NCI-H1105 (cell line): ENCODE results near the gene TSHZ3.
A peak's percentile ranks its signal among the peaks of the same experiment; 100 is the strongest.

Source experiments
- DNase-seq: peaks from one replicate; lab custom pipeline; 2025; lab: John Stamatoyannopoulos, UW

Gene TSHZ3, protein sequence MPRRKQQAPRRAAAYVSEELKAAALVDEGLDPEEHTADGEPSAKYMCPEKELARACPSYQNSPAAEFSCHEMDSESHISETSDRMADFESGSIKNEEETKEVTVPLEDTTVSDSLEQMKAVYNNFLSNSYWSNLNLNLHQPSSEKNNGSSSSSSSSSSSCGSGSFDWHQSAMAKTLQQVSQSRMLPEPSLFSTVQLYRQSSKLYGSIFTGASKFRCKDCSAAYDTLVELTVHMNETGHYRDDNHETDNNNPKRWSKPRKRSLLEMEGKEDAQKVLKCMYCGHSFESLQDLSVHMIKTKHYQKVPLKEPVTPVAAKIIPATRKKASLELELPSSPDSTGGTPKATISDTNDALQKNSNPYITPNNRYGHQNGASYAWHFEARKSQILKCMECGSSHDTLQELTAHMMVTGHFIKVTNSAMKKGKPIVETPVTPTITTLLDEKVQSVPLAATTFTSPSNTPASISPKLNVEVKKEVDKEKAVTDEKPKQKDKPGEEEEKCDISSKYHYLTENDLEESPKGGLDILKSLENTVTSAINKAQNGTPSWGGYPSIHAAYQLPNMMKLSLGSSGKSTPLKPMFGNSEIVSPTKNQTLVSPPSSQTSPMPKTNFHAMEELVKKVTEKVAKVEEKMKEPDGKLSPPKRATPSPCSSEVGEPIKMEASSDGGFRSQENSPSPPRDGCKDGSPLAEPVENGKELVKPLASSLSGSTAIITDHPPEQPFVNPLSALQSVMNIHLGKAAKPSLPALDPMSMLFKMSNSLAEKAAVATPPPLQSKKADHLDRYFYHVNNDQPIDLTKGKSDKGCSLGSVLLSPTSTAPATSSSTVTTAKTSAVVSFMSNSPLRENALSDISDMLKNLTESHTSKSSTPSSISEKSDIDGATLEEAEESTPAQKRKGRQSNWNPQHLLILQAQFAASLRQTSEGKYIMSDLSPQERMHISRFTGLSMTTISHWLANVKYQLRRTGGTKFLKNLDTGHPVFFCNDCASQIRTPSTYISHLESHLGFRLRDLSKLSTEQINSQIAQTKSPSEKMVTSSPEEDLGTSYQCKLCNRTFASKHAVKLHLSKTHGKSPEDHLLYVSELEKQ

DNA sequence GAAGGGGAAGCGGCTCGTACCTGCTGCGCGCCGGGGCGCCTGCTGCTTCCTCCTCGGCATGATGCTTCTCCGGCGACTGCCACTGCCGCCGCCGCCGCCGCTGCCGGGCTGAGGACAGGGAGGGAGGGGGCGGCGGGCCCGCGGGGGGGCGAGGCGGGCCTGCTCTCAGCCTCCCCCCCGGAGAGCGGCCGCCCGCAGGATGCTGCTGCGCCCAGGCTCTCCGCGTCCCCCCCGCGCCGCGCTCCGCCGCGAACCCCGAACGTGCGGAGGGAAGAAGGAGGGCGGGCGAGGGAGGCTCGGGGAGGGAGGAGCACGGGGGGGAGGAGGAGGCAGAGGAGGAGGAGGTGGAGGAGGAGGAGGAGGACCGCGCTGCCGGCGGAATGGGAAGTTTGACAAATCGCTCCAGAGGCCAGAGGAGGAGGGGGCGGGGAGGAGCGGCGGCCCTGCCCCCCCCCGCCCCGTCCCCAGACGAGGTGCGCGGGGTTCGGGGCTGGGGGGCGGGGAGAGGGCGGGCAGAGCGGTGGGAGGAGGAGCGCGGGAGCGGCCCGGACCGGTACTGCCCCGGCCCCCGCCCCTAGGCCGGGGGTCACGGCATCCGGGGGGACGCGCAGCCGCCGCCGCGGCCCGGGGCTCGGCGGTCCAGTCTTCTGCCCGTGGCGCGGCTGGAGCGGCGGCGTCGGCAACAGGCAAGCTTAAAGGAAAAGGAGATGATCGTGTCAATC is at the start of gene TSHZ3:
Gene TSHZ3 (minus strand): TSS at position 277 of the 722 bp plus-strand sequence. CDS start 217 bp downstream, at position 60.
- DNase-seq = peak; percentile 73

DNA sequence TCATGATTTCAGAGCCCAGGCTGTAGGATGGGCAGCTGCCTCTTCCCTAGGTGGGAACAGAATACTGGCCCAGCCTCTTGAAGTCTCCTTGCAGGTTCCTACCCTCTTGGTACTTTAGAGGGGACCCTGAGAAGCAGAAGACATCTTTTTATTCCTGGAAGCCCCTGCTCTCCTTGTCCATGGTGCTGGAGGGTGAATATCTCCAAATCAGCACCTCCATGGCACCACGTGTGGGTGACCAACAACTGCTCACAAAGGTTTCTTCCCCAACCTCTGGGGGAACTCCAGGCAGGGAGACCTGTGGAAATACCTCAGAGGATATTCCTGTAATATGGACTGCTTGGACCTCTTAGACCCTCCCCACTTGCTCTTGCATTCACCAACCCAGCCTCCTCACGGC is 48.1 kb upstream of the TSHZ3 start:
- DNase-seq = no peak

DNA sequence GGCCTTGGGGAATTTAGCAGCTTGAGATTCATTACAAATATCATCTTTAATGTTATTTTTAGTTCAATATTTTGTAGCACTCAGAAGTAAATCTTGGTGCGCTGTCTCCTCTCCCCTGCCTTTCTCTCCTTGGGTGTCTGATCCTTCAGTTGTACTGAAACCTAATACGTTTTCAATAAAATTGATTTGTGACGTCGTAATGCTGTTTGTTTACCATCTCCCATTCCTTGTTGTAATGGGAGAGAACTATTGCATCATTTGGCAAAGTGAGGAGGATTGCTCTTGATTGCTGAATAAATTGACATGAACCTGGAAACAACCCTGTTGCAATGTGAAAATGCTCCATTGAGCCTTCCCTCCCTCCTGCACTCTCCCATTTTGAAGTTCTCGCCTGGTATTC is 43.2 kb upstream of the TSHZ3 start:
- DNase-seq = no peak

DNA sequence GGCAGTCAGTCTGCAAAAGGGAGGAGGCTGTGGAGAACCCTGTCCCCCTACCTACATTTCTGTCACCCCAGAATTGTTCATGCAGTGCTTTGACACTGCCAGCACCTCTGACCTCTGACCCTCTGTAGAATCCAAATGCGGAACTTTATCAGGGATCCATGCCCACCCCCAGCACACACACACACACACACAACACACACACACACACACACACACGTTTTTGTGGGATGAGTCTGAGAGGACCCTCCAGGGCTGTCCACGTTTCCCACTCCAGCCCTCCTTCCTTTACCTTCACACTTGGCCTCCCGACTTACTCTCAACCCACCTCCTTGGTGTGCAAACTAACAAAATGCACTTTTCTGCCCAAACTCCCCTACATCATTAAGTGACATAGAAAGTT is 42.3 kb upstream of the TSHZ3 start:
- no peak for DNase-seq

DNA sequence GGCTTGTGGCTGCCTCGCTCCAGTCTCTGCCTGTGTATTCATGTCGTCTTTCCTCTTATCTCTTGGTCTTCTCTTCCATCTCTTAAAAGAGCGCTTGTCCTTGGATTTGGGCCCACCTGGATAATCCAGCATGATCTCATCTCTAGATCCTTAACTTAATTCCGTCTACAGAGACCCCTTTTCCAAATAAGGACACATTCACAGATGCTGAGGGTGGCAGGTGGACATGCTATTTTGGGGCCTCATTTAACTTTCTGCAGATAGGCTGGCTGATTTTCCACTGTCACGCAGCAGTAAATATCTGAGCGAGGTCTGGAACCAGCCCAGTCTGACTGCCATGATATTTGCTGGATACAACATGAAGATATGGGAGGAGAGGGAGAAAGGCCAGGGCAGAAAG is 41.5 kb upstream of the TSHZ3 start:
- no peak for DNase-seq

DNA sequence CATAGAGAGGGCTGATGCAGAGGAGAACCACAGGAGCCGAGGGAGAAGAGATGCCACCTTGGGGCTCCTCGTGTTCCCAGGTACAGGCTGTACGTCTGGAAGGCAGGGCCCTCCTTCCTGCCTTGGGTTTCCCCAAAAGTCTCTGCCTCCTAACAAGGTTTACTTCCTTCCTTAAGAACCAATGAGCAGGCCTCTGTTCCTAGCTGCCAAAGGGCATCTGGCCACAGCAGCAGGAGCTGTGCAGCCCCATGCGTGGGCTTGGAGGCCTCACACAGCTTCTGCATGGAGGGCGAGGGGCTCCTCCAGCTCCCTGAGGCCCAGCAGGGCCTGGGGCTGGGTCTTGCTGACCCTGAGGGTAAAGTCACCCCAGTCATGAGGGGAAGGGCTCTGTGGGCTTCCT is 40.6 kb upstream of the TSHZ3 start:
- no peak for DNase-seq

DNA sequence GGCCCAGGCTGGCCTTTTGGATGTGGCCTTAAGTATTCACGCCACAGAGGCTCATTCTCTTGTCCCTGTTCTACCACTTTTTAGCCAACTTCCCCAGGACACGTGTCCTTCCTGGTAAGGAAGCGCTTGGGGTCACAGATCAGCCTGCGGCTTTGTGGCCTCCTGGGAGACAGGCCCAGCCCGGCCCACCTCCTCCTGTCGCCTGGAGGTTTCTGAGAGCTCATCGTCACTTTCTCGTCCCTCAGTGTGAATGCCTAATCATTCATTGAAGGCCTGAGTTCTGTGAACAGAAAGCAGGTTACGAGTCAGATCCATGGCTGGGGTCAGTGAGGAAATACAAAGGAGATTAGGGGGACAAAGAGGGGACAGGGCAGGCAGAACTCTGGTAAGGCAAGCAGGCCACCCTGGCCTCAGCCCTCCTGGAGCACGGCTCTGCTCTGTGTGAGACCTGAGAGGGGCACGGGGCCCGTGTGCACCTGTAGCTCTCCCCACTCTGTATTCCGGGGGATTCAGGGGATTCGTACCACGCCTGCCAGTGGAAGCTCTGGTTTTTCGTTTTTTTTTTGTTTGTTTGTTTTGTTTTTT is 38.6 kb upstream of the TSHZ3 start:
- no peak for DNase-seq

DNA sequence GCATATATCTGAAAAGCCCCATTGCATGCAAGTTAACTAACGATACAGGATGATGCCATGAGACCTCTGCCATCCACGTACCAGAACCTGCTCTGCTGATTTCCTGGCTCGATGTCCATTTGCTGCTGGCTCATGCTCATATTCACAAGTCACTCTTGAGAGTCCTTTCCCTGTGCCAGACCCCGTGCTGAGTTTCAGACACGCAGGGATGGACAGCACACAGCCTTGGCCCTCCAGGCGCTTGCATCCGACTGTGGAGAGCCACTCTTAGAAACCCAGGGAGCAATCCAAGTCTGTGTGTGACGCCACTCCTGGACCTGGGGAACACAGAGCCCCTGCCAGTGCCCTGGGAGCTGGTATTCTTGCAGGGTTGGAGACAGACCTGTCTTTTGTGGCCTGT is 37.6 kb upstream of the TSHZ3 start:
- DNase-seq = no peak

DNA sequence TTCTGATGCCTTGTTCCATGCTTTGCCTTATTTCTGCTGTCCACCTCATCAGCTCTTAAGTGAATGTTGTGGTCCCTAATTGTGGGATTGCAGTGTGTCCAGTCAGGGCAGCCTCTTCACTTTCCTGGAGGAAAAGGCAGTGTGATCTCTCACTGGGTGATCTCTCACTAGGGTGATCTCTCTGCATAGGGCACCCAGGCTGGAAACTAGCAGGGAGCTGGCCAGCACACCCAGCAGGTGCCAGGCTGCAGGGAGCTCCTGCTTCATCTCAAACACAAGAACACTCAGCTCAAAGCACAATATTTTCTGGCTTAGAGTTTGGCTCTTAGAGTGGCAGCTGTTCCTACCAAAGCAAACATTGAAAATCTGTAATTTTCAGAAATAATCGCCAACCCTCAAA is 36.5 kb upstream of the TSHZ3 start:
- no peak for DNase-seq

DNA sequence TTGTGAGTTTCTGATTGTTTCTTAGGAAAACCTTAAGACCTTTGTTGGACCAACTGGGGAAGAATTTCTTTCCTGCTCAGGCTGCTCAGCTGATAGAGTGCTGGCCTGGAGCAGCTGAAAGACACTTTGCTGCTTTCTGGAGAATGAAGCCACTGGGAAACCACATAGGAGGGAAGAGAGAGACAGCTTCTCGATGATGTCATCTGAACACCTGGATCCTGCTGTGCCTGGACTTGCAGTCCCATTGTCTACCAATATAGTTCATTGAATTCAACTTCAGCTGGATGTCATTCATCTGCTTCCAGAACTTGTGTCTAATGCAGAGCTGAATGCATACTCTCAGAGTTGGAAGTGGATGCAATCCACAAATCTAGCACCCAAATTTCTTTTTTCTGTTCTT is 34.3 kb upstream of the TSHZ3 start:
- DNase-seq = no peak

DNA sequence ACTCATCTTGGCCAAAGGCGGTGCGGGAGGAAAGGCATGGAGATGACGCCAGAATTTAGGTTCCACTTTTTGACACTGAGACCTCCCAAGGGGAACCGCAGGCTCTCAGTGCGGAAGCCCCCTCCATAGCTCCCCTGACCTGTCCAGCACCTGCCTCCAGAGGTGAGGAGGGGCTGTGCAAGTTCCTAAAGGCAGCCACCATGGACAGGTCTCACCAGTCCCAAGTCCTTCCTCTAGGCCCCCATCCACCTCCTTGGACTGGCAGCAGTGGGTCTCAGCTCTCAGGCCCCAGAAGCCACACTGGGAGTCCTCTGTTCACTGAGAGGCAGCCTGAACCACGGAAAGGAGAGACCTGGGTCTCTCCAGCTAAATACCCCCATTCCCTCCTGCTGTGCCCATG is 31.6 kb upstream of the TSHZ3 start:
- no peak for DNase-seq

DNA sequence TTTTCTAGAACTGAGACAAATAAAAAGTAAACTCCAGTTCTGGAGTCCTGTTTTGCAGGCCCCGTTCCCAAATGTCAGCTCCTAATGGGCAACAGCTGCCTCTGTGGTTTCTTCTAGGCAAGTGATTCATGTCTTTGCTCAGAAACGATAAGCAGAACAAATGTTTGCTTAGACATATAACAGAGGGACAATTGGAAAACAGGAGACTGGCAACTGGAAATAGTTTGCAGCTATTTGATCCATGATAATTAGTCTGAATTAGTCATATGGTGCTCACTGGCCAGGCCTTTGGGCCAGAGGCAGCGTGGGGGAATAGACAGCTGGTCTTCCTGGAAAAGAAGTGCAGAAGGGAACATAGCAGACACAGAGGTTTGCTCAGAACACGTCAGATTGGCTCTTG is 29.2 kb upstream of the TSHZ3 start:
- DNase-seq = no peak

DNA sequence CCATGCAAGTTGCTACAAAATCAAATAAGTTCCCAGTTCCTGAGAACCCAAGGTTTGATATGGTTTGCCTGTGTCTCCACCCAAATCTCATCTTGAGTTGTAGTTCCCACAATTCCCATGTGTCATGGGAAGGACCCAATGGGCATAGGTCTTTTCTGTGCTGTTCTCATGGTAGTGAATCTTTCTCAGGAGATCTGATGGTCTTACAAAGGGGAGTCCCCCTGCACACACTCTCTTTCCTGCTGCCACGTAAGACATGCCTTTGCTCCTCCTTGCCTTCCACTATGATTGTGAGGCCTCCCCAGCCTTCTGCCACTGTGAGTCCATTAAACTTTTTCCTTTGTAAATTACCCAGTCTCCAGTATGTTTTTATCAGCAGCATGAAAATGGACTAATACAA is 28.5 kb upstream of the TSHZ3 start:
- DNase-seq = no peak

DNA sequence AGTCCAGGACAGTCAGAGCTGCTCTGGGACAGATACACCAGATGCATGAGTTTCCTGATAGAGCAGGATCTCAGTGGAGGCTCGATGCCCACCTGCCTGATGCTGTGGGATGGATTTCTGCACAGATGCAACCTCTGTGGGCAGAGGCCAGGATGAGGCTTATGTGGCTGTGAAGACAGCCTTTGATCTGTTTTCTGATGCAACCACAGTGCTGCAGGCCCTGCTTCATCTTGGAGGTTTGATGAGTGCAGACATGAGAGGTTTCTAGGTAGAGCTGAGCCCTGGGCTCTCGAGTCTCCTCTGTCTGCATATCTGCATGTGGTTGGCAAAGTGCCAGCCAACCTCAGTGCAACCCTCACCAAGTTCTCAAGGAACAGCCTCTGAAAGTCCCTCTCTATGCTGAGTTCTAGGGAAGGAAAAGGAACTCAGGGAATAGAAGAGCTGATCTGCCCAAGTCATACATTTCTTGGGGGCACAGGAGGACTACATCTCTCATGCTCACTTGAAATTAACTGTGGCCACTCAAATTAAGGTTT is 23.1 kb upstream of the TSHZ3 start:
- no peak for DNase-seq

DNA sequence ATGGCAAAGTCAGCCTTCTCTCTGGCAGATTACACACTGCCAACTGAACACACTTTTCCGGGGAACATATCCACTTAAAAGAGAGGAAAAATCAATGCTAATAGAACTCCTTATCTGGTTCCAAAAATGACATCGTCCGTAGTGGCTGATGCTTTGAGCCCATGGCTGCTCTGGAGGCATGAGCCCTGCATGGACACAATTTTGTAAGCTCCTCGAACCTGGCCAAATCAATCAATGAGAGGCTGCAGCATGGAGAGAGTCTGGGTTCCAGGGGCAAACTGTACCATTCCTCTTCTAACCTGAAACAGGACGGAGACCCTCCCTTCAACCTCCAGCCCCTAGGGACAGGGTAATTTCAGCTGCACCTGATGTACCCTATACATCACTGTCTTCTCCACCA is 21.0 kb upstream of the TSHZ3 start:
- DNase-seq = no peak

DNA sequence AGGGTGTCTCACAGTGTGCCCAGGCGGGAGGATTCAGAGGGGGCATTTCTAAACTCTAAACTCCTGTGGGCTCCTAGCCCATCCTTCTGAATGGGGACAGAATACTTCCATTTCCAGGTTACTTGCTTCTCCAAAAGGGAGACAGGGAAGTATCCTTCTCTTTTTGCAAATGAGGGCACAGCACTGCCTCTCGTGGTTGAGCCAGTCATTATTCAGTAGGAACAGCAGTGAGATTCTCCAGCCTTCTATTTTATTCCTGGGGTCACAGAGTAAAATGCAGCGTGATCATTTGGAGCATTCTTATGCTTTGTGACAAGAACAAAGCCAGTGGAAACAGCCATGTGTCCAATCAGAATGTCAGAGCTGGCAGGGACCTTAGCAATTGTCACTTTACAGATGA is 15.7 kb upstream of the TSHZ3 start:
- no peak for DNase-seq

DNA sequence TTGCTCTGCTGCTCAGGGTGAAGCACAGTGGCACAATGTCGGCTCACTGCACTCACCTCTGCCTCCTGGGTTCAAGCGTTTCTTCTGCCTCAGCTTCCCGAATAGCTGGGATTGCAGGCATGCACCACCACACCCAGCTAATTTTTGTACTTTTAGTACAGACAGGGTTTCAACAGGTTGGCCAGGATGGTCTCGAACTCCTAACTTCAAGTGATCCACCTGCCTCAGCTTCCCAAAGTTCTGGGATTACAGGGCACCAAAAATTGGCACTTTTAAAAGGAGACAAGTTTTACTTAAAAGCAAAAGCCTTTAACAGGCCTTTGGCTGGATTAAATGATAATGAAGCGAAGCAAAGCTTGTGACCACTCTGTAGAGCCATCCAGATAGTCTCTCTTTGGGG is 12.5 kb upstream of the TSHZ3 start:
- no peak for DNase-seq

DNA sequence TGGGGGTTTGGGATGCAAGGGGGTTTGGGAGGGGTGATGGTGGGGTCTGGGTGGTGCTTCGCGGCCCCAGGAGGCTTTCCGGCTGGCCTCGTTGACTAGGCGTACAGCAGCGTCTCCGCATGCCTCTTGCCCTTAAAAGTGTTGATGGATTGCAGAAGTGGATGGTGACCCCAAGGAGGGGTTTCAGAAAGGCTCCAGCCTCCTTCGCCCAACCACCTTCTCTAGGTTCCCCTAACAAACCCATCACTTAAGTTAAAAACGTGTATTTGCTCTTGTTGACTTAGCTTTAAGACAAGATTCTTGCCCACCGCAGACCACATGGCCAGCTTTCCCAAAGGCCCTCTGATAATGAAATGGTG is 8.1 kb upstream of the TSHZ3 start:
- no peak for DNase-seq

DNA sequence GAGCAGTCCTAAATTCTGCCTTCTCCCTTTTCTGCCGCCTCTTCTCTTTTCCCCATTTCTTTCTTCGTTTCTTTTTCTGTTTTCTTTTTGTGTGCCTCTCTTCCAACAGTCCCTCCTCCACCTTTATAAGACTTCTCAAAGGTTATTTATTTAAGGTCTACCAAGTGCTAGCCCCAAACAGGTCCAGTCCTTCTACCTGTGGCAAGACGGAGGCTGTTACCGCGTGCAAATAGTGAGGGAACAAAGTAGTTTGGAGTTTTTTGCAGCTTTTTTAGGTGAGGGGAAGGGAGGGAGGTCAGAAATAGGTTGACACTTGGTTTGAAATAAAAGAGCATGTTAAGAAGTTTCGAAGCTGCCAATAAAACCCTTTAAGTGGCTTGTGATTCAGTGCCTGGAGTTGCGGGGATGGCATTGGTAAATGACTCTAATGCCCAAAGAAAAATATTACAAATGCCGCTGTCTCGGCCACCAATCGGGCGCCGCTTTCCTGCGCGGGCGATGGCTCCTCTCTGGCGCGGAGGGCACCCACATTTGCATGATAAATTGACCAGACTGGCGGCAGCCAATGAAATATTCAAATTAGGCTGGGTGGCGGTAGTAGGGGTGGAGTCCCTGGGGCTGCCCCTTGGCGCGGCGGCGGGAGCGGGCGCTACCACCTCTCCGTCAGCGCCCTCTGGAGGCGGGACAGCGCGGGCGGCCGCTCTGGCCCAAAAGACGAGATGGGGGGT is 7.5 kb upstream of the TSHZ3 start:
- no peak for DNase-seq

DNA sequence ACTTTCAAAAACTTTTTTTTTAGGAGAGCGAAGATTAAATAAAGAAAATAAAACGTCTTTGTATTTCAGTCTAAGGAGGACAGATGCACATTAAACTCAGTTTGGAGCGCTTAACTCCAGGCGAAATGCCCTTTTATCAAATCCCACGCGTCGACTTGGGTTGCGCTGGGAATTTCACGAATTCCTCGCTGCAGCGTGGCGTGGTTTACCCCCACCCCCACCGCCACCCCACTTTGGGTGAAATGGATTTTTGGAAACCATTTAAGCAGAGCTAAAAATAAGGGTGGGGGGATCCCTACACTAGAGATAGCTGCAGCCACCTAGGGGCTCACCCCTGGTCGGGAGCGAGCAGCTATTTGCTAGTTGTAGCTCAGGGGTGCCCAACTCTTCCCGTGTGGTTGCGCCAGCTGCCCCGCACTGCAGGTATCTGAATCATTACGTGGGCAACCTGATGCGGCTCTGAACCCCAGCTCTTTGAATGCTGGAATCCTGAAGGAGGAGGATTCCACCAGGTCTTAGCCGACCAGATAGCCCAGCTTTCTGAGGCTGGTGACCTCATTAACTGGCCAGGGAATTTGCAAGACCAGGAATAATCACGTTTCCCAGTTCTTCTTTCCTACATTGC is 6.5 kb upstream of the TSHZ3 start:
- DNase-seq = no peak
